Keratinocyte (primary cell): ENCODE results near the gene TMEM39B.

Experiments
- CTCF ChIP-seq, 3 experiments: IDR thresholded peaks in 1 of 3; conservative IDR thresholded peaks in 1 of 3; optimal IDR thresholded peaks in 1 of 3; 2 replicates in 2 of 3; 3 replicates in 1 of 3; pipeline versions ENCODE3 to v1.5.1; 2011; ENCODE audit warnings: low read length in 3 of 3, mild to moderate bottlenecking in 3 of 3, moderate library complexity in 2 of 3, control low read depth in 1 of 3, inconsistent platforms in 1 of 3; ENCODE audit not compliant: insufficient read depth in 2 of 3; ENCODE audit errors: extremely low read depth in 1 of 3
- EZH2 ChIP-seq: IDR thresholded peaks from one replicate; pipeline ENCODE4 v1.6.1; 2012; ENCODE audit warnings: inconsistent platforms, mild to moderate bottlenecking, low read length, moderate library complexity

- TF ChIP-seq CTCF (optimal IDR thresholded peaks at IDR 0.05 in 1 of 3, IDR thresholded peaks at IDR 0.05 in 1 of 3, conservative IDR thresholded peaks at IDR 0.05 in 1 of 3; ENCODE audit: extremely low read depth in 1 of 3, insufficient read depth in 2 of 3, low read length in 3 of 3), result no peak
- no peak for TF ChIP-seq EZH2
Measured at GRCh38 chr1:32052887-32053286, 19.9 kb upstream of the TMEM39B start.
